ENCODE measurements around the gene SLC49A3. TPM values are rescaled to one million over a fixed set of nuclear protein-coding genes. Genes with fewer than 3 reads are reported as not detected.

SLC49A3 gene
- 10 to 100 TPM in 3 of 4 donors, 1 to 10 TPM in 1; 7.8 to 20.1 (median 14.4) TPM for total RNA-seq

- no peak for TF ChIP-seq CTCF (IDR thresholded peaks at IDR 0.05; ENCODE audit: low read depth)
Observed at GRCh38 chr4:688854-689681, at the start of gene SLC49A3. Gene SLC49A3, minus strand, starts transcription at chr4:689151. Its CDS starts 24 bp downstream, at chr4:689127.

GRCh38 chr4:735583-735982, 46.6 kb upstream of the SLC49A3 start:
- TF ChIP-seq CTCF (IDR thresholded peaks at IDR 0.05; ENCODE audit: low read depth), result no peak

DNA sequence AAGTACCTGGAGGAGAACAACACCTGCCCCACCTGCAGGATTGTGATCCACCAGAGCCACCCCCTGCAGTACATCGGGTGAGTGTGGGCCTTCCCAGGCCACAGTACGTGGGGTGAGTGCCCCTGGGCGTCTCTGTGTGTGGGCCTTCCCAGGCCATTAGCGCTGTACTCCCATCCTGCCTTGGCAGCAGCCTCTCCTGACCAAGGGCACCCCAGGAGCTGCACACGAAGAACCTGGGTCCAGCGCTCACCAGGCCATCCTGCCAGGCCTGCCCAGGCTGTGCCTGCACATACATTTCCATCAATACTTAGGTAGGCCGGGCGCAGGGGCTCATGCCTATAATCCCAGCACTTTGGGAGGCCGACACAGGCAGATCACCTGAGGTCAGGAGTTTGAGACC, 46.0 kb upstream of the SLC49A3 start:
- TF ChIP-seq CTCF (IDR thresholded peaks at IDR 0.05; ENCODE audit: low read depth), result no peak

DNA sequence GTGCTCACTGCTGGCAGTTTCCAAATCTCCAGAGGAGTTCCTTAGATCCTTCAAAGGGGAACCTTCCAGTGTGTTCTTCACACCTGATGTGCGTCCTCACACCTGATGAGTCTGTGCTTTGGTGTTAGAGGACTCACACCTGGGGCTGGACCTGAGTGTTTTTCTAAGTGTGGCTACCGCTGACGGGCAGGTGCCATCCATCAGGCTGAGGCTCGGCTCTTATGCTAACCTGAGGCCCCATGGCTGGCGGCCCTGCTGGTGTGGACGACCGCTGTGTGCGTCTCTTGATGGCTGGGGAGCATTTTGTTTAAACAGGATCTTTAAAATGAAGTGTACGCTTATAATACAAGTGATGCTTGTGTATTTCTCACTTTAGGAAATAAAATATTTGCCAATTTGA, 45.1 kb upstream of the SLC49A3 start:
- TF ChIP-seq CTCF (IDR thresholded peaks at IDR 0.05; ENCODE audit: low read depth), result no peak

- TF ChIP-seq CTCF (IDR thresholded peaks at IDR 0.05; ENCODE audit: low read depth), result no peak
Observed at GRCh38 chr4:733631-733980, 44.7 kb upstream of the SLC49A3 start.

DNA sequence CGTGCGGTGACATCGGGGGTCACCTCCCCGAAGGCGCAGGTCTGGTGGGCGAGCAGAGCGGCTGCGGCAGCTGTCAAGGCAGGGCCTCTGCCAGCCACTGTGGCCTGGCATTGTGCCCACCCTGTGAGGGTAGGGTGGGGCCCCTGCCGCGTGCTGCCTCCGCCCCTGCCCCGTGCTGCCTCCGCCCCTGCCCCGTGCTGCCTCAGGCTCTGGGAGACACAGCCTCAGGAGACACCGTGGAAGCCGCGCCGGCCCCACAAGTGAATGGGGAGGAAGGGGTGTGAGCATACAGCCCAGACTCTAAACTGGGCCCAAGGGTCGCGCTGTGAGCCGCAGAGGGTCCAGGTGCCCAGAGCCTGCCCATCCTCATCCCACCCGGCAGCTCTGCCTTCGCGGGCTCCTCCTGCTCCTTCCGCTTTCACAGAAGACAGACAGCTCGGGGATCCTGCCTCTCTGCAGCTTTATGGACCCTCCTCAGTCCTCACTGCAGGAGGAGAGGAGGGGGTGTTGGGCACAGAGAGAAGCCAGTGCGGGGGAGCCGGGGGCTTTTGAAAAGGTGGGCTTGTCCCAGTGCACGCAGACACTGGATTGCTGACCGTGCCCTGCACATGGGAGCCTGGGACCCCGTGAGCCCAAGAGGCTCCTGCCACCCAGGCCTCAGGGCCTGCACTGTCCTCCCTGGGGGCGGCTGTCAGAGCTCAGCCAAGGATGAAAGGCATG, 44.1 kb upstream of the SLC49A3 start:
- no peak for TF ChIP-seq CTCF (IDR thresholded peaks at IDR 0.05; ENCODE audit: low read depth)

GRCh38 chr4:732486-732885, 43.5 kb upstream of the SLC49A3 start:
- no peak for TF ChIP-seq CTCF (IDR thresholded peaks at IDR 0.05; ENCODE audit: low read depth)

Data from subcutaneous adipose tissue (tissue), 4 donors.